Measurements from ENCODE around the gene PLEKHM2. TPM values are rescaled to one million over a fixed set of nuclear protein-coding genes. Genes with fewer than 3 reads are reported as not detected.

The PLEKHM2 gene
- total RNA-seq, 1 experiment from 2014 or later, result 45.9 TPM

GRCh38 chr1:15637826-15638225, 46.3 kb upstream of the PLEKHM2 start:
- Histone ChIP-seq H2BK12ac (ENCODE audit: insufficient read length, low read depth, low read length) (no peak overlapping the region), H3K56ac (ENCODE audit: insufficient read length, low read depth, low read length) (no peak overlapping the region), H3K18ac (ENCODE audit: insufficient read length, low read depth, low read length) (no peak overlapping the region), H2BK5ac (ENCODE audit: insufficient read length, low read length) (no peak overlapping the region), H2BK15ac (ENCODE audit: low read depth, low read length) (no peak overlapping the region), H3K9me3 (ENCODE audit: control insufficient read depth, low read depth, low read length) (no peaks in the 10 kb centered on the region), H3K27ac (ENCODE audit: insufficient read length, low read depth, low read length) (no peak overlapping the region), H4K8ac (replicated peaks; ENCODE audit: insufficient read length, low read depth, low read length) (no peak overlapping the region), H3T11ph (ENCODE audit: low read length) (no peak overlapping the region), H4K5ac (ENCODE audit: insufficient read length, low read depth, low read length) (no peak overlapping the region), H3K79me2 (ENCODE audit: insufficient read depth, low read length) (no peaks in the 10 kb centered on the region), H3K23ac (ENCODE audit: insufficient read length, low read depth, low read length) (no peak overlapping the region), H3K23me2 (ENCODE audit: insufficient read length, low read depth, low read length, poor library complexity, severe bottlenecking) (no peaks in the 10 kb centered on the region), H2AFZ (ENCODE audit: low read length) (no peak overlapping the region), H3K14ac (ENCODE audit: insufficient read depth, low read length) (no peak overlapping the region), H3K4me2 (ENCODE audit: insufficient read depth, insufficient read length, low read length) (no peak overlapping the region), H3K4ac (ENCODE audit: low read depth, low read length) (no peak overlapping the region), H3K27me3 (ENCODE audit: insufficient read depth, low read length) (no peaks in the 10 kb centered on the region), H4K20me1 (ENCODE audit: control insufficient read depth, insufficient read depth, insufficient read length) (no peaks in the 10 kb centered on the region), H2BK120ac (ENCODE audit: low read depth, low read length, poor library complexity, severe bottlenecking) (no peak overlapping the region), H3K79me1 (ENCODE audit: insufficient read depth, low read depth, low read length, poor library complexity, severe bottlenecking) (peaks cover 2% of the 10 kb centered on the region), H3K4me1 (ENCODE audit: insufficient read depth, low read length) (no peaks in the 10 kb centered on the region), H2BK20ac (ENCODE audit: low read depth, low read length, poor library complexity, severe bottlenecking) (no peak overlapping the region), H3K9ac (ENCODE audit: extremely low read depth, insufficient read length, low read length) (no peak overlapping the region), H4K91ac (ENCODE audit: insufficient read length, low read depth, low read length) (no peak overlapping the region), H2AK5ac (ENCODE audit: insufficient read length, low read length) (no peak overlapping the region)
- Mint-ChIP-seq H3K9me3 (no peaks in the 10 kb centered on the region), H3K4me3 (no peak overlapping the region), H3K27ac (no peak overlapping the region), H3K36me3 (ENCODE audit: insufficient read depth in 1 of 3, low read depth in 3 of 3) (peaks cover 39 to 91% (median 88%) of the 10 kb centered on the region in 3 experiments), H3K4me1 (no peaks in the 10 kb centered on the region), H3K27me3 (ENCODE audit: low read depth) (no peaks in the 10 kb centered on the region)
- WGBS (ENCODE audit: extremely low coverage, insufficient read length, low lambda C conversion rate), result no CpG with 5 or more reads among the region's 4 CpGs
- no peak for TF ChIP-seq CTCF (conservative IDR thresholded peaks at IDR 0.05)
- no peak for DNase-seq
